Smooth muscle cell (in vitro differentiated cells): Measurements from ENCODE around the gene LRRC3C. TPM values are rescaled to one million over a fixed set of nuclear protein-coding genes. Genes with fewer than 3 reads are reported as not detected.

Source experiments
- DNase-seq: peaks from one replicate; lab custom pipeline; 2025; ENCODE audit not compliant: unreplicated experiment; lab: John Stamatoyannopoulos, UW
- H2AFZ ChIP-seq: fragments of 200-600 bp; sonication (generic); 2 replicates; pipeline ENCODE4 v1.6.0; 2016; ENCODE audit warnings: antibody characterized with exemption, low read depth, mild to moderate bottlenecking
- H3F3A ChIP-seq: fragments of 200-600 bp; sonication (generic); 2 replicates; pipeline ENCODE4 v1.6.0; 2017; ENCODE audit warnings: antibody characterized with exemption, low read depth
- H3K27ac ChIP-seq: fragments of 200-600 bp; sonication (generic); 2 replicates; pipeline ENCODE4 v1.5.1; 2016; ENCODE audit warnings: low read depth, mild to moderate bottlenecking
- H3K27me3 ChIP-seq: fragments of 200-600 bp; sonication (generic); 2 replicates; pipeline ENCODE4 v1.6.1; 2016; ENCODE audit warnings: low read depth, mild to moderate bottlenecking
- H3K36me3 ChIP-seq: fragments of 200-600 bp; sonication (generic); 2 replicates; pipeline ENCODE4 v1.5.1; 2016; ENCODE audit warnings: low read depth
- H3K4me1 ChIP-seq: fragments of 200-600 bp; sonication (generic); 2 replicates; pipeline ENCODE4 v1.5.1; 2016; ENCODE audit warnings: low read depth
- H3K4me2 ChIP-seq: fragments of 200-600 bp; sonication (generic); 2 replicates; pipeline ENCODE4 v1.6.0; 2016; ENCODE audit warnings: mild to moderate bottlenecking
- H3K4me3 ChIP-seq: fragments of 200-600 bp; sonication (generic); 2 replicates; pipeline ENCODE4 v1.5.1; 2016; ENCODE audit warnings: mild to moderate bottlenecking
- H3K79me2 ChIP-seq: fragments of 200-600 bp; sonication (generic); 2 replicates; pipeline ENCODE4 v1.6.0; 2016; ENCODE audit warnings: low read depth, mild to moderate bottlenecking
- H3K9ac ChIP-seq: fragments of 200-600 bp; sonication (generic); 2 replicates; pipeline ENCODE4 v1.6.0; 2016; ENCODE audit warnings: low read depth
- H3K9me3 ChIP-seq: fragments of 200-600 bp; sonication (generic); replicated peaks from 2 replicates; pipeline ENCODE4 v1.5.1; 2016; ENCODE audit warnings: low read depth
- H4K20me1 ChIP-seq: fragments of 200-600 bp; sonication (generic); 2 replicates; pipeline ENCODE4 v1.6.0; 2016; ENCODE audit warnings: low read depth
- CTCF ChIP-seq: fragments of 200-600 bp; sonication (generic); IDR thresholded peaks from 2 replicates; pipeline ENCODE4 v1.5.1; 2017; ENCODE audit warnings: borderline replicate concordance, mild to moderate bottlenecking, antibody characterized with exemption; ENCODE audit not compliant: insufficient read depth, poor library complexity, severe bottlenecking
- WGBS: methylation state at CpG from one replicate; pipeline ENCODE4 v1.1.7; 2016; ENCODE audit warnings: low lambda C conversion rate; 5-methylcytosine and 5-hydroxymethylcytosine counted together
- polyA plus RNA-seq: library from polyadenylated mRNA; unstranded; fragments of >200 nt; fragmentation: Nextera tagmentation; extraction: Ambion mirVana; gene quantifications from 2 replicates; pipeline ENCODE4 v1.2.1, GENCODE V29; 2016
- total RNA-seq: library from RNA; depleted of rRNA; stranded (reverse); fragments of >200 nt; gene quantifications from 2 replicates; pipeline ENCODE4 v1.2.3, GENCODE V29; 2014

The LRRC3C gene
- total and polyA plus RNA-seq, 2 experiments from 2014 or later, result not detected

- no peak for TF ChIP-seq CTCF
- Histone ChIP-seq H3K27me3 (no peaks in the 10 kb centered on the region), H3K79me2 (peaks cover under 1% of the 10 kb centered on the region), H3K27ac (no peak overlapping the region), H3F3A (no peaks in the 10 kb centered on the region), H3K9me3 (no peaks in the 10 kb centered on the region), H3K4me1 (no peaks in the 10 kb centered on the region), H3K4me3 (no peak overlapping the region), H3K9ac (no peak overlapping the region), H3K36me3 (peaks cover 16% of the 10 kb centered on the region), H4K20me1 (peaks cover 4% of the 10 kb centered on the region), H3K4me2 (no peak overlapping the region), H2AFZ (no peak overlapping the region)
- WGBS, result 97% methylated on average over 11 of the region's 11 CpGs
- no peak for DNase-seq
Observed at GRCh38 chr17:39988206-39988810, 60.8 kb downstream of the LRRC3C start.

GRCh38 chr17:39994448-39994847 is 66.9 kb downstream of the LRRC3C start:
- no peak for TF ChIP-seq CTCF
- Histone ChIP-seq H3K36me3 (peaks cover 15% of the 10 kb centered on the region), H3K9me3 (no peaks in the 10 kb centered on the region), H2AFZ (no peak overlapping the region), H3F3A (no peaks in the 10 kb centered on the region), H3K27me3 (no peaks in the 10 kb centered on the region), H3K27ac (no peak overlapping the region), H4K20me1 (no peaks in the 10 kb centered on the region), H3K4me1 (no peaks in the 10 kb centered on the region), H3K79me2 (no peaks in the 10 kb centered on the region), H3K4me2 (no peak overlapping the region), H3K4me3 (no peak overlapping the region), H3K9ac (no peak overlapping the region)
- DNase-seq, result no peak
- 97% methylated on average over 11 of the region's 11 CpGs for WGBS

Other genes with a start within 250 kb of the LRRC3C start
- 16.5 and 19.4 TPM in 2 replicates for gene PGAP3, start 239.7 kb upstream of the LRRC3C start, total RNA-seq
- 19.1 and 26.4 TPM in 2 replicates for gene PGAP3, start 239.7 kb upstream of the LRRC3C start, polyA plus RNA-seq
- gene ERBB2, start 227.7 kb upstream of the LRRC3C start, total RNA-seq, result 44.5 and 49.4 TPM in 2 replicates
- 53.6 and 56.1 TPM in 2 replicates for gene ERBB2, start 227.7 kb upstream of the LRRC3C start, polyA plus RNA-seq
- gene MIEN1, start 197.2 kb upstream of the LRRC3C start, total RNA-seq, result 33.5 and 55.8 TPM in 2 replicates
- 70.7 and 71.5 TPM in 2 replicates for gene MIEN1, start 197.2 kb upstream of the LRRC3C start, polyA plus RNA-seq
- gene GRB7, start 189.8 kb upstream of the LRRC3C start, total RNA-seq, result 2.7 and 3.6 TPM in 2 replicates
- 4.1 and 9.1 TPM in 2 replicates for gene GRB7, start 189.8 kb upstream of the LRRC3C start, polyA plus RNA-seq
- under 0.01 and 0.40 TPM in 2 replicates for gene IKZF3, start 63.4 kb upstream of the LRRC3C start, total RNA-seq
- gene IKZF3, start 63.4 kb upstream of the LRRC3C start, polyA plus RNA-seq, result not detected in 2 replicates
- gene ZPBP2, start 59.5 kb upstream of the LRRC3C start, total RNA-seq, result not detected in 2 replicates
- gene ZPBP2, start 59.5 kb upstream of the LRRC3C start, polyA plus RNA-seq, result not detected in 2 replicates
- gene GSDMB, start 9.1 kb upstream of the LRRC3C start, total RNA-seq, result 16.4 TPM in 2 replicates
- 6.6 and 12.6 TPM in 2 replicates for gene GSDMB, start 9.1 kb upstream of the LRRC3C start, polyA plus RNA-seq
- 29.8 and 43.5 TPM in 2 replicates for gene ORMDL3, start 131 bp upstream of the LRRC3C start, total RNA-seq
- gene ORMDL3, start 131 bp upstream of the LRRC3C start, polyA plus RNA-seq, result 24.7 and 34.9 TPM in 2 replicates
- gene GSDMA, start 35.3 kb downstream of the LRRC3C start, total RNA-seq, result 0.31 and 1.3 TPM in 2 replicates
- gene GSDMA, start 35.3 kb downstream of the LRRC3C start, polyA plus RNA-seq, result 0.28 and 0.50 TPM in 2 replicates
- 58.0 and 83.8 TPM in 2 replicates for gene PSMD3, start 53.1 kb downstream of the LRRC3C start, total RNA-seq
- gene PSMD3, start 53.1 kb downstream of the LRRC3C start, polyA plus RNA-seq, result 110 and 115 TPM in 2 replicates
- not detected in 2 replicates for gene CSF3, start 87.7 kb downstream of the LRRC3C start, total RNA-seq
- gene CSF3, start 87.7 kb downstream of the LRRC3C start, polyA plus RNA-seq, result 0.80 TPM in 1 of 2 replicates, not detected in the other
- 68.2 and 76.9 TPM in 2 replicates for gene MED24, start 126.7 kb downstream of the LRRC3C start, total RNA-seq
- 74.9 and 77.2 TPM in 2 replicates for gene MED24, start 126.7 kb downstream of the LRRC3C start, polyA plus RNA-seq
- 15.6 and 25.4 TPM in 2 replicates for gene THRA, start 135.2 kb downstream of the LRRC3C start, total RNA-seq
- 17.6 and 21.2 TPM in 2 replicates for gene THRA, start 135.2 kb downstream of the LRRC3C start, polyA plus RNA-seq
- gene NR1D1, start 172.9 kb downstream of the LRRC3C start, total RNA-seq, result 6.0 and 12.5 TPM in 2 replicates
- 18.4 and 19.5 TPM in 2 replicates for gene NR1D1, start 172.9 kb downstream of the LRRC3C start, polyA plus RNA-seq
- 74.9 and 79.0 TPM in 2 replicates for gene MSL1, start 194.2 kb downstream of the LRRC3C start, total RNA-seq
- 24.6 and 26.0 TPM in 2 replicates for gene MSL1, start 194.2 kb downstream of the LRRC3C start, polyA plus RNA-seq
- 25.6 and 33.3 TPM in 2 replicates for gene CASC3, start 212.8 kb downstream of the LRRC3C start, total RNA-seq
- 54.2 and 59.5 TPM in 2 replicates for gene CASC3, start 212.8 kb downstream of the LRRC3C start, polyA plus RNA-seq
- gene RAPGEFL1, start 249.7 kb downstream of the LRRC3C start, total RNA-seq, result 2.6 and 4.0 TPM in 2 replicates
- gene RAPGEFL1, start 249.7 kb downstream of the LRRC3C start, polyA plus RNA-seq, result 3.1 and 6.9 TPM in 2 replicates